SK-N-SH treated with all-trans-retinoic acid at 6 μM for 48 hours (cell line): ENCODE results near the gene LCN12.

ENCODE experiments used
- CSDC2 ChIP-seq: fragments of 250-450 bp; sonication (Bioruptor Pico); IDR thresholded peaks from 2 replicates; pipeline ENCODE4 v1.5.0; 2020; ENCODE audit warnings: mild to moderate bottlenecking, moderate library complexity
- PPARA ChIP-seq: fragments of 250-450 bp; sonication (Bioruptor Pico); IDR thresholded peaks from 2 replicates; pipeline ENCODE4 v1.5.0; 2020; ENCODE audit warnings: mild to moderate bottlenecking, borderline replicate concordance
- RARB ChIP-seq: fragments of 250-450 bp; sonication (Bioruptor Pico); IDR thresholded peaks from 2 replicates; pipeline ENCODE4 v1.8.0; 2021; ENCODE audit warnings: mild to moderate bottlenecking, moderate library complexity
- SNAI2 ChIP-seq: fragments of 250-450 bp; sonication (Bioruptor Pico); IDR thresholded peaks from 2 replicates; pipeline ENCODE4 v1.5.0; 2020; ENCODE audit warnings: mild to moderate bottlenecking, moderate library complexity
- ZFP3 ChIP-seq: fragments of 250-450 bp; sonication (Bioruptor Pico); IDR thresholded peaks from 2 replicates; pipeline ENCODE4 v1.5.0; 2020; ENCODE audit warnings: mild to moderate bottlenecking, moderate library complexity
- ZFP30 ChIP-seq: fragments of 450-650 bp; formaldehyde crosslinking; IDR thresholded peaks from 2 replicates; pipeline ENCODE4 v1.5.0; 2022; ENCODE audit warnings: mild to moderate bottlenecking, moderate library complexity
- ZNF565 ChIP-seq: fragments of 450-650 bp; formaldehyde crosslinking; conservative IDR thresholded peaks from 2 replicates; pipeline ENCODE4 v1.5.0; 2020; ENCODE audit warnings: low read depth, mild to moderate bottlenecking, moderate library complexity
- ZNF70 ChIP-seq: fragments of 450-650 bp; formaldehyde crosslinking; IDR thresholded peaks from 2 replicates; pipeline ENCODE4 v1.5.0; 2020; ENCODE audit warnings: mild to moderate bottlenecking, moderate library complexity
- ZNF8 ChIP-seq: fragments of 450-650 bp; formaldehyde crosslinking; IDR thresholded peaks from 2 replicates; pipeline ENCODE4 v1.5.0; 2020; ENCODE audit warnings: mild to moderate bottlenecking, moderate library complexity
- TF ChIP-seq, protein P1 (sequence below): fragments of 250-450 bp; sonication (Bioruptor Pico); IDR thresholded peaks from 2 replicates; pipeline ENCODE4 v1.5.0; 2020; ENCODE audit warnings: mild to moderate bottlenecking, moderate library complexity
- TF ChIP-seq, protein P2 (sequence below): fragments of 250-450 bp; sonication (Bioruptor Pico); IDR thresholded peaks from 2 replicates; pipeline ENCODE4 v1.8.0; 2020; ENCODE audit warnings: mild to moderate bottlenecking, moderate library complexity, borderline replicate concordance
- TF ChIP-seq, protein P3 (sequence below): fragments of 250-450 bp; sonication (Bioruptor Pico); IDR thresholded peaks from 2 replicates; pipeline ENCODE4 v1.5.1; 2020; ENCODE audit warnings: low read depth, mild to moderate bottlenecking, moderate library complexity

DNA sequence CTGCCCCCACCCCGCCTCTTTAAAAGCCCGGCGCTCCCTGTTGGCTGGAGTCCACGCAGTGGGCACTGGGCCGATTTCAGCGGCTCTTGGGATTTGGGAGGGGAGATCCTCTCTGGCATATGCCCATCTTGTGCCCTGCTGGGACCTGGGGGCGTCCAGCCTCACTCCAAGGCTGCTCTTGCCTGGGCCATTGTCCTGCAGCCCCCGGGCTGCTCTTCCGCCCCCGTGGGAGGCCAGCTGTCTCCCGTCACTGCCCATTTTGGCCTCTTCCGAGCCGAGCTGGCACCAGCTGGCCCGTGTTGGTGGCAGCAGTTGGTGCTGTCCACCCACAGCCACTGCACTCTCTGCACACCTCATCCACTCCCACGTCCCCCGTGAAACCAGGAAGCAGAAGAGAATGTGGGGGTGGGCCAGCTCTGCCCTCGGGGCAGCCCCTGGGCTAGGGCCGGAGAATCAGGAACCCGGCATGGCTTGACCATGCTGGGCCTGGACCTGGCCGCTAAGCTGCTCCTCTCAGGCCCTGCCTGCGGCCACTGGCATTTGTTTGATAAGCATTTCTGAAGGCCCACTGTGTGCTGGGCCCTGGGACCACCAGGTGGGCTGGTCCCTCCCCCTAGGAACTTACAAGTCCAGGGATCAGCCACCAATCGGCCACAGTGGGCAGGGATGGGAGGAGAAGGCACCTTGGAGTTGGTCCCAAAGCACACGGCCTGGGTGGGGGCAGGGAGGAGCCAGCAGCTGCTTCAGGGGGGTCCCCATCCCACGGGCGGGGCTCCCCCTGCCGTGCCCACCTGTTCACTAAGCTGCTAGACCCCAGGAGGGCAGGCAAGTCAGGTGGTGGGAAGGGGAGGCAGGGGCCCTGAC, 4.8 kb upstream of the LCN12 start:
- TF ChIP-seq, protein P1, sequence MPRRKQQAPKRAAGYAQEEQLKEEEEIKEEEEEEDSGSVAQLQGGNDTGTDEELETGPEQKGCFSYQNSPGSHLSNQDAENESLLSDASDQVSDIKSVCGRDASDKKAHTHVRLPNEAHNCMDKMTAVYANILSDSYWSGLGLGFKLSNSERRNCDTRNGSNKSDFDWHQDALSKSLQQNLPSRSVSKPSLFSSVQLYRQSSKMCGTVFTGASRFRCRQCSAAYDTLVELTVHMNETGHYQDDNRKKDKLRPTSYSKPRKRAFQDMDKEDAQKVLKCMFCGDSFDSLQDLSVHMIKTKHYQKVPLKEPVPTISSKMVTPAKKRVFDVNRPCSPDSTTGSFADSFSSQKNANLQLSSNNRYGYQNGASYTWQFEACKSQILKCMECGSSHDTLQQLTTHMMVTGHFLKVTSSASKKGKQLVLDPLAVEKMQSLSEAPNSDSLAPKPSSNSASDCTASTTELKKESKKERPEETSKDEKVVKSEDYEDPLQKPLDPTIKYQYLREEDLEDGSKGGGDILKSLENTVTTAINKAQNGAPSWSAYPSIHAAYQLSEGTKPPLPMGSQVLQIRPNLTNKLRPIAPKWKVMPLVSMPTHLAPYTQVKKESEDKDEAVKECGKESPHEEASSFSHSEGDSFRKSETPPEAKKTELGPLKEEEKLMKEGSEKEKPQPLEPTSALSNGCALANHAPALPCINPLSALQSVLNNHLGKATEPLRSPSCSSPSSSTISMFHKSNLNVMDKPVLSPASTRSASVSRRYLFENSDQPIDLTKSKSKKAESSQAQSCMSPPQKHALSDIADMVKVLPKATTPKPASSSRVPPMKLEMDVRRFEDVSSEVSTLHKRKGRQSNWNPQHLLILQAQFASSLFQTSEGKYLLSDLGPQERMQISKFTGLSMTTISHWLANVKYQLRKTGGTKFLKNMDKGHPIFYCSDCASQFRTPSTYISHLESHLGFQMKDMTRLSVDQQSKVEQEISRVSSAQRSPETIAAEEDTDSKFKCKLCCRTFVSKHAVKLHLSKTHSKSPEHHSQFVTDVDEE: no peak
- TF ChIP-seq ZFP3 (CRISPR knock-in tag) (no peak), RARB (CRISPR knock-in tag) (no peak), ZNF565 (no peak), ZNF70 (no peak), SNAI2 (CRISPR knock-in tag) (no peak), ZNF8 (CRISPR knock-in tag) (no peak), ZFP30 (CRISPR knock-in tag) (no peak), PPARA (CRISPR knock-in tag) (no peak), CSDC2 (CRISPR knock-in tag) (no peak)
- TF ChIP-seq, protein P2, sequence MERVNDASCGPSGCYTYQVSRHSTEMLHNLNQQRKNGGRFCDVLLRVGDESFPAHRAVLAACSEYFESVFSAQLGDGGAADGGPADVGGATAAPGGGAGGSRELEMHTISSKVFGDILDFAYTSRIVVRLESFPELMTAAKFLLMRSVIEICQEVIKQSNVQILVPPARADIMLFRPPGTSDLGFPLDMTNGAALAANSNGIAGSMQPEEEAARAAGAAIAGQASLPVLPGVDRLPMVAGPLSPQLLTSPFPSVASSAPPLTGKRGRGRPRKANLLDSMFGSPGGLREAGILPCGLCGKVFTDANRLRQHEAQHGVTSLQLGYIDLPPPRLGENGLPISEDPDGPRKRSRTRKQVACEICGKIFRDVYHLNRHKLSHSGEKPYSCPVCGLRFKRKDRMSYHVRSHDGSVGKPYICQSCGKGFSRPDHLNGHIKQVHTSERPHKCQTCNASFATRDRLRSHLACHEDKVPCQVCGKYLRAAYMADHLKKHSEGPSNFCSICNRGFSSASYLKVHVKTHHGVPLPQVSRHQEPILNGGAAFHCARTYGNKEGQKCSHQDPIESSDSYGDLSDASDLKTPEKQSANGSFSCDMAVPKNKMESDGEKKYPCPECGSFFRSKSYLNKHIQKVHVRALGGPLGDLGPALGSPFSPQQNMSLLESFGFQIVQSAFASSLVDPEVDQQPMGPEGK: no peak
- TF ChIP-seq, protein P3, sequence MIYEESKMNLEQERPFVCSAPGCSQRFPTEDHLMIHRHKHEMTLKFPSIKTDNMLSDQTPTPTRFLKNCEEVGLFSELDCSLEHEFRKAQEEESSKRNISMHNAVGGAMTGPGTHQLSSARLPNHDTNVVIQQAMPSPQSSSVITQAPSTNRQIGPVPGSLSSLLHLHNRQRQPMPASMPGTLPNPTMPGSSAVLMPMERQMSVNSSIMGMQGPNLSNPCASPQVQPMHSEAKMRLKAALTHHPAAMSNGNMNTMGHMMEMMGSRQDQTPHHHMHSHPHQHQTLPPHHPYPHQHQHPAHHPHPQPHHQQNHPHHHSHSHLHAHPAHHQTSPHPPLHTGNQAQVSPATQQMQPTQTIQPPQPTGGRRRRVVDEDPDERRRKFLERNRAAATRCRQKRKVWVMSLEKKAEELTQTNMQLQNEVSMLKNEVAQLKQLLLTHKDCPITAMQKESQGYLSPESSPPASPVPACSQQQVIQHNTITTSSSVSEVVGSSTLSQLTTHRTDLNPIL (CRISPR knock-in tag): no peak
